ENCODE measurements around the gene FARS2. TPM values are rescaled to one million over a fixed set of nuclear protein-coding genes. Genes with fewer than 3 reads are reported as not detected.

Gene FARS2
- polyA plus RNA-seq, 1 donor (not counting 4 experiments of a cell fraction or from before 2014, with no cell fraction given): 21.3 TPM

- no peak for FAIRE-seq
- no peak for TF ChIP-seq CTCF (optimal IDR thresholded peaks at IDR 0.05 in 1 of 3, IDR thresholded peaks at IDR 0.05 in 1 of 3, conservative IDR thresholded peaks at IDR 0.05 in 1 of 3; ENCODE audit: extremely low read depth in 1 of 3, insufficient read depth in 2 of 3, low read length in 3 of 3)
- no peak for TF ChIP-seq EZH2 (IDR thresholded peaks at IDR 0.05; ENCODE audit: low read length)
- H3K9me1 ChIP-seq (ENCODE audit: control insufficient read depth, extremely low read depth, insufficient read depth, low read length): no peaks in the 10 kb centered on the region
Observed at GRCh38 chr6:5501837-5502236, 240.5 kb downstream of the FARS2 start.

GRCh38 chr6:5504078-5504477 is 242.8 kb downstream of the FARS2 start:
- TF ChIP-seq EZH2 (IDR thresholded peaks at IDR 0.05; ENCODE audit: low read length): no peak
- TF ChIP-seq CTCF (optimal IDR thresholded peaks at IDR 0.05 in 1 of 3, IDR thresholded peaks at IDR 0.05 in 1 of 3, conservative IDR thresholded peaks at IDR 0.05 in 1 of 3; ENCODE audit: extremely low read depth in 1 of 3, insufficient read depth in 2 of 3, low read length in 3 of 3): no peak
- no peaks in the 10 kb centered on the region for H4K20me1 ChIP-seq (ENCODE audit: control insufficient read depth, extremely low read depth, insufficient read depth, low read length)
- H3K4me1 ChIP-seq (ENCODE audit: control insufficient read depth, extremely low read depth, insufficient read depth, low read length): peaks cover 9% of the 10 kb centered on the region
- H3K4me3 ChIP-seq (ENCODE audit: control insufficient read depth in 2 of 3, extremely low read depth in 1 of 3, insufficient read depth in 2 of 3, low read depth in 1 of 3, low read length in 3 of 3): no peak overlapping the region
- H3K79me2 ChIP-seq (ENCODE audit: control insufficient read depth, insufficient read depth, low read length): no peaks in the 10 kb centered on the region
- H3K4me2 ChIP-seq (ENCODE audit: control insufficient read depth, extremely low read depth, insufficient read depth, low read depth, low read length): no peak overlapping the region
- H3K9me3 ChIP-seq (ENCODE audit: control insufficient read depth, low read depth, low read length): no peaks in the 10 kb centered on the region
- FAIRE-seq (no peak), DNase-seq (ENCODE audit: low read depth, low spot score) (no peak)
- H2AFZ ChIP-seq (ENCODE audit: control insufficient read depth, low read length): no peak overlapping the region
- dilution Hi-C loops (cut with MboI; ENCODE audit: extremely low pct_ligation_motif_present, low sequenced_read_pairs): no loop called here
- H3K9ac ChIP-seq (ENCODE audit: control insufficient read depth, extremely low read depth, insufficient read depth, low read length): no peak overlapping the region
- no peaks in the 10 kb centered on the region for H3K27me3 ChIP-seq (ENCODE audit: control insufficient read depth, extremely low read depth, insufficient read depth, low read length)
- no peaks in the 10 kb centered on the region for H3K36me3 ChIP-seq (ENCODE audit: control insufficient read depth in 2 of 2, extremely low read depth in 1 of 2, insufficient read depth in 2 of 2, low read length in 2 of 2)
- H3K27ac ChIP-seq (ENCODE audit: control insufficient read depth, insufficient read depth, low read length): no peak overlapping the region
- no peaks in the 10 kb centered on the region for H3K9me1 ChIP-seq (ENCODE audit: control insufficient read depth, extremely low read depth, insufficient read depth, low read length)

More at GRCh38 chr6:5501837-5502236, 240.5 kb downstream of the FARS2 start:
- Histone ChIP-seq H3K36me3 (ENCODE audit: control insufficient read depth in 2 of 2, extremely low read depth in 1 of 2, insufficient read depth in 2 of 2, low read length in 2 of 2) (no peaks in the 10 kb centered on the region), H3K4me3 (ENCODE audit: control insufficient read depth in 2 of 3, extremely low read depth in 1 of 3, insufficient read depth in 2 of 3, low read depth in 1 of 3, low read length in 3 of 3) (no peak overlapping the region), H3K27ac (ENCODE audit: control insufficient read depth, insufficient read depth, low read length) (no peak overlapping the region), H3K9ac (ENCODE audit: control insufficient read depth, extremely low read depth, insufficient read depth, low read length) (no peak overlapping the region), H3K4me1 (ENCODE audit: control insufficient read depth, extremely low read depth, insufficient read depth, low read length) (peaks cover 14% of the 10 kb centered on the region), H3K9me3 (ENCODE audit: control insufficient read depth, low read depth, low read length) (no peaks in the 10 kb centered on the region), H2AFZ (ENCODE audit: control insufficient read depth, low read length) (no peak overlapping the region), H3K79me2 (ENCODE audit: control insufficient read depth, insufficient read depth, low read length) (no peaks in the 10 kb centered on the region), H4K20me1 (ENCODE audit: control insufficient read depth, extremely low read depth, insufficient read depth, low read length) (no peaks in the 10 kb centered on the region), H3K27me3 (ENCODE audit: control insufficient read depth, extremely low read depth, insufficient read depth, low read length) (no peaks in the 10 kb centered on the region), H3K4me2 (ENCODE audit: control insufficient read depth, extremely low read depth, insufficient read depth, low read depth, low read length) (no peak overlapping the region)
- dilution Hi-C loops (cut with MboI; ENCODE audit: extremely low pct_ligation_motif_present, low sequenced_read_pairs): no loop called here
- no peak for DNase-seq (ENCODE audit: low read depth, low spot score)
